Measurements from ENCODE around the gene SDF4. TPM values are rescaled to one million over a fixed set of nuclear protein-coding genes. Genes with fewer than 3 reads are reported as not detected.
A peak's percentile ranks its signal among the peaks of the same experiment; 100 is the strongest.

SDF4 gene
- total and polyA plus RNA-seq, 10 donors = 39.1 to 145 (median 88.5) TPM

DNA sequence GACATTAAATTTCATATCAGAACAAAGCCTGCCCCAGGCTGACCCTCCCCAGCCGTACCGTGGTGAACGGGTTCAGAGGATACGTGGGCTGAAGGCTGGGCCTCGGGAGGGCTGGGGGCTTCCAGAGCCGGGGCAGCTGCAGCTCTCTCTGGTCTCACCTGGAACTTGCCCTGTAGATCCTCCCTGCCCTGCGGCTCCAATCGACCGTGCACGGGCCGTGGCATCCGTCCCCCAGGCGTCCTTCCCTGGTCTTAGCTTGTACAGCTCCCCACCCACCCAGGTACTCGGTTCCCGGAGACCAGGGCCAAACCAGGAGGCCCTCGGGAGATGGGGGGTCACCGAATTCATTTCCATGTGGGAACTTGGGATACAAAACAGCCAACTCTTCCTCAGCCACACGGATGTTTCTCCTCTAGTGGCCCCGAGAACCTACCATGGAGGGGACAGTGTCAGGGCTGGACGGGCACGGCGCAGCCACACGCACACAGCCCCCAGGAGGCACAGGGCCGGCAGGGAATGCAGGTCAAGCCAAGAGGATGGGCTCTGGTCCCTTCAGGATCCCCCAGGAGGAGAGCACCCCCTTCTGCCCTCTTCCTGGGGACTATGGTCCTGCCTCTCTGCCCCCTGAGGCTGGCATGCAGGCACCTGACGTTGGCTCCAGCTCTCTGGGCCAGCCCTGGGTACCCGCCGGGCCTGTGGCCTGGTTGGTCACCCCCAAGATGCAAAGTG lies 3.4 kb upstream of the SDF4 start:
- H3K4me3 ChIP-seq = no peak overlapping the region

GRCh38 chr1:1234180-1234808 lies 2.5 kb upstream of the SDF4 start:
- Histone ChIP-seq H3K4me1 (peaks cover 13 to 69% (median 51%) of the 10 kb centered on the region in 6 donors), H3K36me3 (peaks cover 0 to 37% (median 14%) of the 10 kb centered on the region in 6 donors), H3K27ac (no peak overlapping the region), H3K9me3 (no peaks in the 10 kb centered on the region), H3K4me3 (no peak overlapping the region), H3K27me3 (replicated peaks in 1 of 7) (peaks cover 0 to 31% (median 21%) of the 10 kb centered on the region in 7 donors)
- TF ChIP-seq POLR2A (IDR thresholded peaks at IDR 0.05) (no peak), CTCF (IDR thresholded peaks at IDR 0.05 in 8 of 11, conservative IDR thresholded peaks at IDR 0.05 in 3 of 11) (no peak), POLR2AphosphoS5 (IDR thresholded peaks at IDR 0.05) (no peak)
- intact Hi-C loops (cut with DNase I; ENCODE audit: low total_unique reads) = no loop called here
- 87 to 96% (median 95%) methylated on average over 21 to 28 of the region's 28 CpGs for WGBS, 5 donors
- no peak for DNase-seq

More for the DNA sequence above, 3.4 kb upstream of the SDF4 start:
- DNase-seq = no peak
- 84 to 94% (median 91%) methylated on average over 23 to 27 of the region's 27 CpGs for WGBS, 5 donors
- Histone ChIP-seq H3K9me3 (no peaks in the 10 kb centered on the region), H3K36me3 (peaks cover 0 to 28% (median 11%) of the 10 kb centered on the region in 6 donors), H3K27ac (no peak overlapping the region), H3K27me3 (replicated peaks in 1 of 7) (peaks cover 0 to 40% (median 26%) of the 10 kb centered on the region in 7 donors), H3K4me1 (peaks cover 8 to 60% (median 43%) of the 10 kb centered on the region in 6 donors)
- no peak for TF ChIP-seq CTCF (IDR thresholded peaks at IDR 0.05 in 8 of 11, conservative IDR thresholded peaks at IDR 0.05 in 3 of 11)
- peak in 1 of 3 donors; percentile 13 for TF ChIP-seq POLR2AphosphoS5 (IDR thresholded peaks at IDR 0.05)
- intact Hi-C loops (cut with DNase I; ENCODE audit: low total_unique reads) = no loop called here

- DNase-seq = no peak
- Histone ChIP-seq H3K4me3 (peak overlapping the region in 1 of 8 donors; percentile 99), H3K27ac (no peak overlapping the region), H3K36me3 (peaks cover 0 to 45% (median 20%) of the 10 kb centered on the region in 6 donors), H3K9me3 (no peaks in the 10 kb centered on the region), H3K4me1 (peaks cover 13 to 76% (median 58%) of the 10 kb centered on the region in 6 donors), H3K27me3 (replicated peaks in 1 of 7) (peaks cover 0 to 23% (median 14%) of the 10 kb centered on the region in 7 donors)
- intact Hi-C loops (cut with DNase I; ENCODE audit: low total_unique reads) = no loop called here
- TF ChIP-seq POLR2AphosphoS5 (IDR thresholded peaks at IDR 0.05) (no peak), CTCF (IDR thresholded peaks at IDR 0.05 in 8 of 11, conservative IDR thresholded peaks at IDR 0.05 in 3 of 11) (no peak), POLR2A (IDR thresholded peaks at IDR 0.05) (no peak)
- WGBS, 5 donors = 93 to 96% (median 95%) methylated on average over 15 of the region's 15 CpGs
Measured at GRCh38 chr1:1233567-1233892, 1.7 kb upstream of the SDF4 start.
